Left colon (tissue), 2 donors: ENCODE measurements around the gene SLC7A6. TPM values are rescaled to one million over a fixed set of nuclear protein-coding genes. Genes with fewer than 3 reads are reported as not detected.
A peak's percentile ranks its signal among the peaks of the same experiment; 100 is the strongest.

ENCODE experiments used
- ATAC-seq: fragments of 200-7000 bp; cut with Tn5 transposase; one replicate; pipeline ENCODE4 v1.9.1; 2020; ENCODE audit warnings: mild to moderate bottlenecking, moderate library complexity
- DNase-seq, 2 donors: peaks; one replicate each; pipeline ENCODE4 v3.0.0-alpha.2; 2020
- intact Hi-C, 2 donors: fragments of 100-400 bp; cut with DNase I in 1 of 2; cut with micrococcal nuclease in 1 of 2; formaldehyde crosslinking; loops; one replicate each; pipeline versions ENCODE4 v1.11.2 to v1.14.0; 2022; cut with DNase I, micrococcal nuclease
- total RNA-seq, 2 donors: library from RNA; stranded (reverse); fragmentation: NEBNext Ultra II Directional; extraction: Animal tissue kit (Norgen Biotek cat#: 25700); gene quantifications; one replicate each; pipeline ENCODE4 v1.2.1, GENCODE V29; 2021
- donor health status: DM: no; HTN: no; CAD: no.
- donor health status: DM: yes; HTN: yes; CAD: no.

Gene SLC7A6
- total RNA-seq, 2 donors from 2014 or later: 23.9 to 45.9 TPM

DNA sequence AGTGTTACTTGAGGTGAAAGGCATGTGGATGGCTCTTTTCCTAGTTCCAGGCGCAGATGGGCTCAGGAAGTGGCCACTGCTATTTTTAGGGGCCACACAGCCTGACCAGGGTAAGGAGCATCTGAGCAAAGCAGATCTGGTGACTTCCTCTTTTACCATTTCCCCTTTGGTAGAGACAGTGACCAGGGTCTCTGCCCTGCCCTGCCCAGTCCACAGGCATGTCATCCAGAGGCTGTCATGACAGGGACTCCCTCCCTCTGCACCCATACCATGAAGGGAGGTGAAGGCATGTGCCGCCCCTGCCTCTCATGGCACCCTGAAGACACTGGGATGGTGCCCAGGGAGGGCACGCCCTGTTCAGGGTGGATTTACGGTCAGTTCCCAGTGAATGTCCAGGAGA, 16.9 kb upstream of the SLC7A6 start:
- no peak for DNase-seq
- ATAC-seq: no peak
- intact Hi-C loops: no loop called here

DNA sequence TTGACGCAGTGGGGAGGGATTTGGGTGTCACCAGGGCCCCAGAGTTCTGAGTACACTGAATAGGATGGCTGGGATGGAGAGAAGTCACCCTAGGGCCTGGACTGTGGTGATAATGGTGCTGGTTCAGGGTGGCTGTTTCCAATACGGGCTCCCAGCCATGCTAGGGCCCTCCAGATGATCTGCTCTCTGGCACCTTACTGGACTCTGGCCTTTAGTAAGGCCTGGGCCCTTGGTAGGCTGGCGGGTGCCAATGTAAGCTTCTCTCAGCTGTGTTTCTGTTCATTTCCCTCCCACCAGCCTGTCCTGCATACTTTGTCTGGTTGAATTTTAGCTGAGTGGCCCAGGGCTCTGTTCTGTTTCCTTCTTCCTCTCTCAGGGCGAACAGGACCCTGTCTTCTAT, 16.4 kb upstream of the SLC7A6 start:
- ATAC-seq (no peak), DNase-seq (no peak)
- intact Hi-C loops: no loop called here

DNA sequence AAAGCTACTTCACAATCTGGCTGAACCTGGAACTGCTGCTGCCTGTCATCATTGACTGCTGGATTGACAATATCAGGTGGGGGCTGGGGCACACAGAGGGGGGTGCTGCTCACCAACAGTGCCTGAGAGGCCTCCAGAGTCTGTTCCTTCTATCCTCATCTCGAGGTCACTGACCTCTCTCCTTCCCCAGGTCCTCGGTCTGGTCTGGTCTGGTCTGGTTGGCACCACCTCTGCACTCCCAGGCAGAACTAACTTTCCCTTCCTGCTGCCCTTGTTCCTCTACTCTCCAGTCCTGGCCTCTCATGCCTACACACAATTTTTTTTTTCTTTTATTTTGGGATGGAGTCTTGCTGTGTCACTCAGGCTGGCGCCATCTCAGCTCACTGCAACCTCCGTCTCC, 15.0 kb upstream of the SLC7A6 start:
- no peak for ATAC-seq
- DNase-seq: no peak
- intact Hi-C loops: no loop called here

DNA sequence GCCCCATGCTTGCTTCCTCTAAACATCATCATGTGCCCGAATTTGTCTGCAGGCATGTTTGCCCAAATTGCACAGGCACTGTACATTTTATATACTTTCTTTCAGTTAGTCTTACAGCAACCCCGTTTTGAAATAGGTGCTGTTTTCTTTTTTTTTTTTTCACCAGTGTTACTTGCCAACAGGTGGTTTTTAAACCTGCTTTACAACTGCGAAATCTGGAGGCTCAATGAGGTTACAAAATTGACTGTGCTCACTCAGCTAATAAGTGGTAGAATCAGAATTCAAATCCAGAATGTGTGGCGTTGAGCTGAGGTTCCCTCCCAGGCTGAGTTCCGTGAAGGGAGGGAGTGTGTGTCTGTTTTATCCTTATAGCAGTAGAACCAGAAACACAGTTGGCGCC, 13.4 kb upstream of the SLC7A6 start:
- ATAC-seq (no peak), DNase-seq (no peak)
- intact Hi-C loops: no loop called here

DNA sequence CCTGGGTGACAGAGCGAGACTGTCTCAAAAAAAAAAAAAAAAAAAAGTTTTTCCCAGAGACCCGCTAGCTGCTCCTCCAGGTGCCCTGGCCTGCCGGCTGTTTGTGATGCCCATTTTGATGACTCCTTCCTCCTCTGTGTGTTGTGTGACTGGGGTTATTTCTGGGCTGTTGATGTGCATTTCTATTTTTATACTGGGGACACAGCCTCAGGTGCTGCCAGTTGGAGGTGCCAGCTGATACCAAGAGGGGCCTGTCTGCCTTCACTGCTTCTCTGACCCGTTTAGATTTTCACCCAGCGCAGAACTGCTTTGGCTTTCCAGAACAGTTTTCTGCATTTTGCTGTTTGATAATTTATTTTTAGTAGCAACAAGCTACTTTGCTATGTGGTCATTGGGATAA, 12.5 kb upstream of the SLC7A6 start:
- intact Hi-C loops: no loop called here
- no peak for DNase-seq
- no peak for ATAC-seq

DNA sequence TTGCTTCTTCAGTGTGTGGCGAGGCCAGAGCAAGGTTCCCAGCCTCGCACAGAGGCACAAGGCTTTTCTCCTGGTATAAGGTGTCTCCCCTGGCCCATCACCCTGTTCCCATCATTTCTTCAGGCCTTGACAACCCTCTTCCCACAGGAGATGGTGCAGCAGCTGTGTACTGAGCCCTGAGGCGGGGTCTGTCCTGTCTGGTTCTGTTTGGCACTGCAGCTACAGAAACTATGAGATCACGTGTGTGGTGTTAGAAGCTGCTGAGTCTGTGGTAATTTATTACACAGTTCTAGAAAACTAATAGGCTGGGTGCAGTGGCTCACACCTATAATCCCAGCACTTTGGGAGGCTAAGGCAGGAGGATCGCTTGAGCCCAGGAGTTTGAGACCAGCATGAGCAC, 11.9 kb upstream of the SLC7A6 start:
- intact Hi-C loops: no loop called here
- DNase-seq (no peak), ATAC-seq (no peak)

DNA sequence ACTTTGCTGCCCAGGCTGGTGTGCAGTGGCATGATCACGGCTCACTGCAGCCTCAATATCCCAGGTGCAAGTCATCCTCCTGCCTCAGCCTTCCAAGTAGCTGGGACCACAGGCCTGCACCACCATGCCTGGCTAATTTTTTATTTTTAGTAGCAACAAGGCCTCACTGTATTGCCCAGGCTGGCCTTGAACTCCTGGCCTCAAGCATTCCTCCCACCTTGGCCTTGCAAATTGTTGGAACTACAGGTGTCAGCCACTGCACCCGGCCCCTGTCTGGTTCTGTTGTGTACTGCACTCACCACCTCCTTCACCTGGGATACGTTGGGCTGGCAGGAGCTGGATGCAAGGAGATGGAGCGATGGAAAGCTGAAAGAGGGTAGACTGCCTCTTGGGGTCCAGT, 10.6 kb upstream of the SLC7A6 start:
- DNase-seq: no peak
- ATAC-seq: no peak
- intact Hi-C loops: no loop called here

DNA sequence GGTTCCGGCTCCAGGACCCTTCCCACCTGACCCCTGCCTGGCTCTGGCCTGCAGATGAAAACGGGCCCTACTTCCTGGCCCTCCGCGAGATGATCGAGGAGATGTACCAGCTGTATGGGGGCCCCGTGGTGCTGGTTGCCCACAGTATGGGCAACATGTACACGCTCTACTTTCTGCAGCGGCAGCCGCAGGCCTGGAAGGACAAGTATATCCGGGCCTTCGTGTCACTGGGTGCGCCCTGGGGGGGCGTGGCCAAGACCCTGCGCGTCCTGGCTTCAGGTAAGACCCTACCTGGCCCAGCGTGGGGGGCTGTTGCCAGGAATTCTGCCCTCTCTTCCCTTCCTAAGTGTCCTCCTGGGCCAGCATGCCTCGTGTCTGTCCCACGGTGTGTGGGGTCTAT, 8.6 kb upstream of the SLC7A6 start:
- no peak for DNase-seq
- ATAC-seq: no peak
- intact Hi-C loops: no loop called here

DNA sequence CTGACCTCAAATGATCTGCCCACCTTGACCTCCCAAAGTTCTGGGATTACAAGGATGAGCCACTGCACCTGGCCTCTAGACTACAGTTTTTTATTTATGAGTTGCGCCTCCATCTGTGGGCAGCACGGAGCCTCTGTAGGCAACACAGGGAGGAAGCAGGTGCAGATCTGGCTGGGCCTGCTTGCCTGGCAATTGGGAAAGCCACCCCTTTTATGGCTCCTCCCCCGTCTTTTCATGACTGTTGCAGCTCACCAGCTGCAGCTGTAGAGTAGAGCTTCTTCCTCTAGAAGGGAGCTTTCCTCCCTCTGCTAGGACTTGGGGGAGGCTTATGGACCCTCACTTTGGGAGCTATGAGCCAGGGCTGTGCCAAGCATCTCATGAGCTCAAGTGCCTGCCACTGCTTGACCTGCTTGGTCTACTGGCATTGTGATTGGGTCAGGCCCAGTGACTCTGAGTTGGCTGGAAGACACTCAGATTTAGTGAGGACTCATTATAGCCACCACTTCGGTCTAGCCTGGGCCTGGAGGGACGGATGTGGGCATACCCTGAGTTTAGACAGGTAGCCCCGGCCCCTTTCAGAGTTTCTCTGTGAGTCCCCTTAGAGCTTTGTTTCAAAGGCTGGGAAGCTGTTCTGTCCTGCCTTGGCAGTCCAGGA, 6.9 kb upstream of the SLC7A6 start:
- DNase-seq (peak in 1 of 2 donors; percentile 70), ATAC-seq (peak; percentile 45)
- intact Hi-C loops: no loop called here

DNA sequence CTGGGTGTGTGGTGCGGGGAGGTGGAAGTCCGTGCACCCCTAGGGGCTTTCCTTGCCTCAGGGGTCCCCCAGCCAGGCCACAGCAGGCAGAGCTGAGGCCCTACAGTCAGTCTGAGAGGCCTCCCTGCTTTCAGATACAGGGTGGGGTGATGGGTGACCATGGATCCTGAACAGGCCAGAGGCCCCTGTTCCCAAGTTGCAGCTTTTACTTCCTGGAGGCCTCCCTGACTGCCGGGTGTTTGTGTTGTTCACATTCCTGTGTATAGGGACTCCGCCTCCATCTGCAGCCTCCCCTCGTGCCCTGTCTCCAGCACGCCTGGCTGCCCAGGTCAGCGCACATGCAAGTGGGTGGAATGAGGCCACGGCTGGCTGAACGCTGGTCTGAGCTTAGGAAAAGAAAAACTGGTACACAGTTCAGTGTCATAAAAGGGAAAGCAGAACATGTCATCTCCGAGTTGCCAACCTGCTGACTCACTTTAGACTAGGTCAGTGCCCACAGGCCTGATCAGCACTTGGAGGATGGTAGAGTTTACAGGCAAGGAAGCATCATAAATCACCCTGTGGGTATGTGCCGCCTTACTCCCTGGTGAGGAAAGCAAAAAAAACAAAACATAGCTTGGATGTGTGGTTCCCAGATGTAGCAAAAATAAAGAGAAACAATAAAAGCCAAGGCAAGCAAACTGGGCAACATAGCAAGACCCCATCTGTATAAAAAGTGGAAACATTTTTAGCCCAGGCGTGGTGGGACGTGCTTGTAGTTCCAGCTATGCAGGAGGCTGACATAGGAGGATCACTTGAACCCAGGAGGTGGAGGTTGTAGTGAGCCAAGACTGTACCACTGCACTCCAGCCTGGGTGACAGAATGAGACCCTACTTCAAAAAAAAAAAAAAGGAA, 6.2 kb upstream of the SLC7A6 start:
- peak; percentile 62 to 85 for DNase-seq
- ATAC-seq: peak; percentile 79
- intact Hi-C loops: no loop called here

DNA sequence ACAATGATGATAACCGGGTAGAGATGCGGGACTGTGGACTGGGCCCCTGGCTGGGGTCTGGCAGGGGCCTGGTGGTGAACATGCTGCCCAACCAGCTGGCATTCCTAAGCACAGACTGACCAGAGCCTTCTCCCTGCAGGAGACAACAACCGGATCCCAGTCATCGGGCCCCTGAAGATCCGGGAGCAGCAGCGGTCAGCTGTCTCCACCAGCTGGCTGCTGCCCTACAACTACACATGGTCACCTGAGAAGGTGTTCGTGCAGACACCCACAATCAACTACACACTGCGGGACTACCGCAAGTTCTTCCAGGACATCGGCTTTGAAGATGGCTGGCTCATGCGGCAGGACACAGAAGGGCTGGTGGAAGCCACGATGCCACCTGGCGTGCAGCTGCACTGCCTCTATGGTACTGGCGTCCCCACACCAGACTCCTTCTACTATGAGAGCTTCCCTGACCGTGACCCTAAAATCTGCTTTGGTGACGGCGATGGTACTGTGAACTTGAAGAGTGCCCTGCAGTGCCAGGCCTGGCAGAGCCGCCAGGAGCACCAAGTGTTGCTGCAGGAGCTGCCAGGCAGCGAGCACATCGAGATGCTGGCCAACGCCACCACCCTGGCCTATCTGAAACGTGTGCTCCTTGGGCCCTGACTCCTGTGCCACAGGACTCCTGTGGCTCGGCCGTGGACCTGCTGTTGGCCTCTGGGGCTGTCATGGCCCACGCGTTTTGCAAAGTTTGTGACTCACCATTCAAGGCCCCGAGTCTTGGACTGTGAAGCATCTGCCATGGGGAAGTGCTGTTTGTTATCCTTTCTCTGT, 5.1 kb upstream of the SLC7A6 start:
- DNase-seq: no peak
- ATAC-seq: no peak
- intact Hi-C loops: no loop called here

DNA sequence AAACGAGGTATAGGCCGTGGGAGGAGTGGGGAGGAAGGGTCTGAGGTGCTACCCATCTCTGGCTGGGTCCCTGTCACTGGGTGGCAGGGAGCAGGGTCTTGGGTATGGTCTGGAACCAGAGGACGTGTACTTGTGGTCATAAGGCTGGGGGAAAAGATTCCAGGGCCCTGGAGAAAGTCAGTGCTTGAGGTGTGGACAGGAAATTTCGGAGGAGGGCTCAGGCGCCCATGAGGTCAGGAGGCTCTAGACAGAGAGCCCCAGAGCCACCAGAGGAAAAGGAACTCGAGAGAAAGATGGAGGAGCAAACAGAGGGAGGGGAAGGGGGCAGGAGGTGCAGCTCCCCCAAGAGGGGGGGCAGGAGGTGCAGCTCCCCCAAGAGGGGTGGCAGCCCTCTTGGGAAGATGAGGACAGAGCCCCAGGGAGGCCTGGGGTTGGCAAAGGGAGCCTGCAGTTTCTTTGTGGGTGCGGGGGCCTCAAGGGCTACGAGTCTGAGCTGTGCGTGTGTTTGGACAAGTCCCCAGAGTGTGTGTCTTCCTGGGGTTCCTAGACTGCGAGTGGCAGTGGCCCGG, 683 bp upstream of the SLC7A6 start:
- intact Hi-C loops: loop anchor here in 1 of 2 donors (5.0 kb wide), 1 partner anchor 49 kb away; the partner anchor contains the start of genes PRMT7 and SLC7A6OS
- no peak for ATAC-seq

DNA sequence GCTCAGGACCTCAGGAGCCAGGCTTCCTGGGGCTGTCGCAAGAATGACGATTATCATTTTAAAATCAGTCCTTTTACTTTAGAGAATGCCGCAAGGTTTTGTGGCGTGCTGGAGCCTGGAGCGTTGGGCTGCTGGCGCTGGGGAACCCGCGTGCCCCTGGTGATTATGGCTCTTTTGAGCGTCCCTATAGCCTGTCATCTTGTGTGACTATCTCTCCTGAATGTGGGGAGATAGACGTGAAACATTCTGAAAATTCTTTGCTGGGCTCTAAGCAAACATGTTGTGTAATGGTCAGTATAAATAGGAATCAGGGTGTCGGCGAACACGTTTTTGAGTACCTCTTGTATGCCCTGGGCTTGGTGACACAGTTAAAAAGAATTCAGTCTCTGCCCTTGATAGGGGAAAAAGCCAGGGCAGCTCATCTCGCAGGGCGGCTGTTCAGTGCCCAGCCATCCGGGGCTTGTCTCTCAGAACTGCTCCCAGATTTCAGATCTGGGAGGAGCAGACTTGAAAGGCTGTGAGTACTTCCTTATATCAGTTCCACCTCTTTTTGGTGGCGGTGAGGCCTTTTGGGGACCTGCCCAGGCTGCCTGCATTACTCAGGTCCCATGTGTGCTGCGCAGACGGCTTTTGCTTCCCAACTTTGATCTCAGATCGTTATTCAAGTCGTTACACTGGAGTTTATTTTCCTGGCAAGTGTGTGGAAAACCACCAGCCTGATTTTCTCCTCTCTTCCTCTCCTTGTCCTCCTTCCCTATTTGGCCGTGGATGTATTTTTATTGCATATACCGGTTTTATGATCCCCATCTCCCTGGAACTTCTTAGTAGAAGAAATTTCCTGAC, 973 bp downstream of the SLC7A6 start:
- intact Hi-C loops: no loop called here
- ATAC-seq (peak; percentile 70), DNase-seq (peak; percentile 71 to 77)

More for the DNA sequence above, 683 bp upstream of the SLC7A6 start:
- no peak for DNase-seq

DNA sequence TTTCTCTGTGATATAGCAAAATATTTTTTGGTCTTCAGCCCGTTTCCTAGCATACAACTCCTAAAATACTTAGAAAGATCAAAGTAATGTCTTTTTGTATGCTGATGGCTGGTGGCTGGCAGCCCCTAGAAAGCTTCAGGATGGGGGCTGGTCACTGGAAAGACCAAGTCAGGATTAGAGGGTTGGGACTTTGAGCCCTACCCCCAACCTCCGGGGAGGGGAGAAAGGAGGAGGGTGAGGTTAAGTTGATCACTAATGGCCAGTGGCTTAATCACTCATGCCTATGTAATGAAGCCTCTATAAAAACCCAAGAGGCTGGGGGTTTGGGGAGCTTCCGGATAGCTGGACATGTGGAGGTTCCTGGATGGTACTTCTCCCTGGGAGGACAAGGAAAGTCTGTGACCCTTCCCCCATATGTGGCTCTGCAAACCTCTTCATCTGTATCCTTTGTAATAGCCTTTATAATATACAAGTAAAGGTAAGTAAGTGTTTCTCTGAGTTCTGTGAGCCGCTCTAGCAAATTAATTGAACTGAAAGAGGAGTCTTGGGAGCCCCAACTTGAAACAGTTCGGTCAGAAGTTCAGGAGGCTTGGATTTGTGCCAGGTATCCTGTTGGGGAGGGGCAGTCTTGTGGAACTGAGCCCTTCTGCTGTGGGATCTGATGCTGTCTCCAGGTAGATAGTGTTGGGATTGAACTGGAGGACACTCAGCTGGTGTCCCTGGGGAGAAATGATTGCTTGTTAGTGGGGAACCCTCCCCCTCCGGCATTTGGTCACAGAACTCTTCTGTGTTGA, 3.5 kb downstream of the SLC7A6 start:
- no peak for ATAC-seq
- intact Hi-C loops: no loop called here
- peak in 1 of 2 donors; percentile 42 for DNase-seq

DNA sequence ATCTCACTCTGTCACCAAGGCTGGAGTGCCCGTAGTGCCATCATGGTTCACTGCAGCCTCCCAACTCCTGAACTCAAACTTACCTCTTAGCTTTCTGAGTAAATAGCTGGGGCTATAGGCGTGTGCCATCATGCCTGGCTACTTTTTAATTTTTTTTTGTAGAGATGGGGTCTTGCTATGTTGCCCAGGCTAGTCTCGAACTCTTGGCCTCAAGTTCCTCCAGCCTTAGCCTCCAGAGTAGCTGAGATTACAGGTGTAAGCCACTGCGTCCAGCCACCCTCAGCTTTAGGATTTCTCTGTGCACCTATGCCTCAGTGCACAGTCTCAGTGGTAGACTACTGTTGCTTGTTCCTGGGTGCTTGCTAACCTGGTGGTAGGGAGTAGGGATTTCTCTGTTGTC, 5.5 kb downstream of the SLC7A6 start:
- intact Hi-C loops: no loop called here
- no peak for ATAC-seq
- DNase-seq: no peak

DNA sequence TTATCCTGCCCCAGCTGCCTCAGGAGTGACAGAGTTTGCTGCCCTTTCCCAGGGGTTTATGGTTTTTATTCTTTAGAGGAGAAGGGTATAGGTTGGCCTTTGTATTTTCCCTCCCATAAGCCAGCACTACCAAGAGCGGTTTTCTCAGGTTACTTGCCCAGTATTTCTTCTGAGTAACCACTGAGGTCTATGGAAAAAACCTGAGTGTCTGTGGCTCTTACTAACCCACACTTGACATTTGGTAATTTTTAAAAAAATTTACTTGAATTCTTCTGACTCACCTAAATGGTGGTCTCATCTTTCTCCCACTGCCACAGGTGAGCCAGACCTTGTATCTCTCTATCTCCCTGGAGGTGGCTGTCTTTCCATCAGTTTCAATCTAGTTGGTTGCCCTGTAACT, 6.0 kb downstream of the SLC7A6 start:
- intact Hi-C loops: no loop called here
- DNase-seq: no peak
- ATAC-seq: no peak

DNA sequence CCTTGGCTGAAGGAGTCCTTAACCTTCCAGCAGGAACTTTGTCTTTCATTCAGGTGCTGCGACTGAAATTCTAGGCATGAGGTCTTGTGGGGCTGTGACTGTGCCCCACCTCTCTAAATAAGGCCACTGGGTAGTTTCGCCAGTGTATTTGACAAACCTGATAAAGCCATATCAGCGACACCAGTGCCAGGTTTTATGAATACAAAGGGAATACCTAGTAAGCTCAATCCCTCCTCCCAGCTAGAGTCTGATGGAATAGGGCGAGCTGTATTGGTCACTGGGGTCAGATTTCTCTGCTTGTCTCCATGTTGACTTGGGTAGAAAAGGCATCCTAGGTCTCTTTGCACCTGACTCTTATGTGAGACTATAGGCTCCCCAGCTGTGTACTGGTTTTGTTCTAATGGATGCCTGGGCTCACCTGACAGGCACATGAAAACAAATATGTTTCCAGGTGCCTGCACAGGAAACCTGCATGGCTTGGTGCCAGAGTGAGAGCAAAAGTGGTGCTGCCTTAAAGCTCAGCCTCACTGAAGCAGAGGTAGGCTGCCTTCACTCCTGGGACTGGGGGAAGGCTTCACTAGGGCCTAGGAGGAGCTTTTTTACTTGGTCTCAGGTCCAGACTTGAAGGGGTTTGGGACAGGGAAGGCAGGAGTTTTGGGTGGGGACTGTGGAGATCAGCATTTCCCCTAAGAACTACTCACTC, 8.3 kb downstream of the SLC7A6 start:
- intact Hi-C loops: no loop called here
- DNase-seq: peak in 1 of 2 donors; percentile 61
- peak; percentile 71 for ATAC-seq
